CD4-positive, alpha-beta T cell treated with Interleukin-21 for 1 hour (primary cell): ENCODE results near the gene DGKH.
"Not testable (repeated sequence)": the region's sequence is repeated elsewhere in the genome, so short reads cannot be mapped to it uniquely, and the experiment has no call there.

Experiments
- DNase-seq: peaks from one replicate; pipeline ENCODE4 v3.0.0-alpha.2; 2020

The DGKH gene

DNA sequence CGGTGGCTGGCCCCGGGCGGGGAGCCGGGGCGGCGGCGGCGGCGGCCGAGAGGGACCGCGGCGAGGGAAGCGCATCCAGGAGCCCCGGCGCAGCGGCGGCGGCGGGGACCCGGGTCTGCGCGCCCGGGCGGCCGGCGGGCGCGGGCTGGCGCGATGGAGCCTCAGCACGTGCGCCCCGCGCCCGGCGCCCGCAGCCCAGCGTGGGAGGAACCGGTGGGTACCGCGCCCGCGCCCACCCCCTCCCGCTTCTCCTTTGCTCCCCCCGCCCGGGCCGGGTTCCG, 7.8 kb upstream of the DGKH start:
- DNase-seq: no peak

DNA sequence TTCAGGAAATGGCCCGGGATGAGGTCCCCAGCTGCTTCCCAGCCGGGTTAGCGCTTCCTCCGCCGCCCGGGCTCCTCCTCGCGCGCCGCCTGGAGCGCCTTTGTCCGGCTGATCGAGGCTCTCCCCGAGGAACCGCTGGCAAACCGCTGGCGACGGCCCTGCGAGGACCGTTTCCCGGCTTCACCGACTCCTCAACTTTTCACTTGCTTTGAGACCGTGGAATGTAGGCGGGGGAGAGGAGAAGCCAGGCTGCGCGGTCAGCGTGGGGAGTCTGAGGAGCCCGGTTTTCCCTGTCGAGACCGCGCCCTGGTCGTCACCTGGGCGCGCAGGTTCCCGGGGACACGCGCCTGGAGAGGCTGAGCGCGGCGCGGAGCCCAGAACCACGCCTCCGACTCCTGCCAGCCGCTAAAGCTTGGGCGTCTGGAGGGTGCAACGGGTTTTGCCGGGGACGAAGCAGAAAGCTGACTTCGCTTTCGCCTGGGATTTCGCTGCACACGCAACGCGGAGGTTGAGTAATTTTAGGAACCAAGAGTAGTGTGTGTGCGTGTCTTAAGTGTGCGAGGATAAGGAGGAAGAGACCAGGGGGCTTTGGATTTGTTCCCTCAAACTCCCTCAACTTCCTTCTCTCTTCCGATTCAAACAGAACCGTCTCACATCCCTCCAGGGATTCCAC, 7.3 kb upstream of the DGKH start:
- DNase-seq: peak; percentile 28

- DNase-seq: no peak
Measured at GRCh38 chr13:42041684-42042035, 6.8 kb upstream of the DGKH start.

- no peak for DNase-seq
Measured at GRCh38 chr13:42043676-42044075, 4.8 kb upstream of the DGKH start.

- no peak for DNase-seq
Measured at GRCh38 chr13:42046448-42046847, 2.0 kb upstream of the DGKH start.

DNA sequence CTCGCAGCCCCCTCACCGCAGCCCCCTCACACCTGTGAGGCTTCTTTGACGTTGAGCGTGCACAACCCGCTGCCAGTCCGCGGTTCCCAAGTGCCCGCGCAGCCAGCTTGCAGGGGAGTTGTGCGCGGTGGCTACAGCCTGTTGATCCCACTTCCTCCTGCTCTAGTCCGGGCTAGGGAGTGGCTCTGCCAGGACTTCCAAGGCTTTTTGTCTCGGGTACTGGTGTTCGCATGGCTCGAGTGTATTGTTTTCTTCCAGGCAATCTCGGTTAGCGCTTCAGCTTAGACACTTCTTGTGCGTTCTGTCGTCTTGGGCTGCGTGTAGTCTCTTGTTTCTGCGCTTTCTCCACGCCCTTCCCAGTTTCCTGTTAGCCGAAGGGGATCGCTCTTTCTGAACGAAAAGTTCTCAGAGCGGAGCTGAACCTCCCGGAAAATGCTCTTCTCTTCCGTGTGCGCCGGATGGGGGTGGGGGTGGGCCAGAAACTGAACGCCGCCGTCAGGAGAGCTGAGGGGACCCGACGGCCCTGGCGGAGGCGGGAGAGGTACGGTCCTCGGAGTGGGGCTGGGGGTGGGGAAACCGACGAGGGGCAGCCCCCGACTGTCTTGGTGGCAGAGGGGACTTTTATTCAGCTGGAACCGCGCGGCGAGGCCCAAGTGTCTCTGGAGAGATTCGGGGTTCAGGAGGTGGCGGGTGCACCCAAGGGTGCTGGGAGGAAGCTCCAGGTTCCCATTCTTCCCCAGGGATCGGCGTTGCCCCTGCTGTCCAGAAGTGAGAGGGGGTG, 697 bp upstream of the DGKH start:
- DNase-seq: peak; percentile 26

DNA sequence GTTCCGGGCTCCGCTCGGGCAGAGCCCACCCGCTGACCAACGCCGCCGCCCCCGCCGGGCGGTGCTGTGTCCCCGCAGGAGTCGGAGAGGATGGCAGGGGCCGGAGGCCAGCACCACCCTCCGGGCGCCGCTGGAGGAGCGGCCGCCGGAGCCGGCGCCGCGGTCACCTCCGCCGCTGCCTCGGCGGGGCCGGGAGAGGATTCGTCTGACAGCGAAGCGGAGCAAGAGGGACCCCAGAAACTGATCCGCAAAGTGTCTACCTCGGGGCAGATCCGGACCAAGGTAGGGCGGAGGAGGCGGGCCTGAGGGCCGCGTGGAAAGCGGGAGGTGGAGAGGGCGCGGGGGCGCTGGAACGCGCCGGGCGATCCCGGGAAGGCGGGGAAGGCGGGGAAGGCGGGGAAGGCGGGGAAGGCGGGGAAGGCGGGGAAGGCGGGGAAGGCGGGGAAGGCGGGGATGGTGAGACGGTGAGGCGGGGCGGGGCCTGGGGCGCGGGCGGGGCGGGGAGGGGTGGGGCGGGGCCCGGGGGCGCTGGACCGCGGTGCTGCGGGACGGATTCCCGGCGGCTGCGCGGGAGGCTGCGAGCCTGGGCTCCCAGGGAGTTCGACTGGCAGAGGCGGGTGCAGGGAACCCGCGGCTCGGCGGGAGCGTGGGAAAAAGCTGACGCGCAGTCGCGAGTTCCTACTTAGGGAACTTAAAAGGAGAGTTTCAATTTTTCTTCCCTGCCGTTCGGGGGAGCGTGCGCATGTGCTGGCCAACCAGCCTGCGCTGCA, 421 bp downstream of the DGKH start:
- DNase-seq: peak; percentile 65

DNA sequence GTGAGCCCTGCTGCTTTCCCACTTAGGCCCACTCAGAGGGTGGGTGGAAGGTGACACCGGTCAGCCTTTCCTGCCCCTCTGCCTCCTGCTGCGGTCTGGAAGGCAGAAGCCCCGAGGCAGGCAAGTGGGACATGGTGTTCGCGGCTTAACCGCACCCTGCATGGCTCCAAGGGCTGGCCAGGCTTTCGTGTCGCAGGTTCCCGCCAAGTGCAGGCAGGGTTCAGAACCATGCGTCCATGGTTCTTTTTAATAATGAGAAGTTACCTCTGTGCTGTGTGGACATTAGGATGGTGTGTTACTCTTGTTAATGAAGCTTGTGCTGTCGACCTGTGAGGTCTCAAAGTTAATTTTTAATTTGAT, 986 bp downstream of the DGKH start:
- DNase-seq: no peak

GRCh38 chr13:42054798-42055499, 6.5 kb downstream of the DGKH start:
- no peak for DNase-seq

DNA sequence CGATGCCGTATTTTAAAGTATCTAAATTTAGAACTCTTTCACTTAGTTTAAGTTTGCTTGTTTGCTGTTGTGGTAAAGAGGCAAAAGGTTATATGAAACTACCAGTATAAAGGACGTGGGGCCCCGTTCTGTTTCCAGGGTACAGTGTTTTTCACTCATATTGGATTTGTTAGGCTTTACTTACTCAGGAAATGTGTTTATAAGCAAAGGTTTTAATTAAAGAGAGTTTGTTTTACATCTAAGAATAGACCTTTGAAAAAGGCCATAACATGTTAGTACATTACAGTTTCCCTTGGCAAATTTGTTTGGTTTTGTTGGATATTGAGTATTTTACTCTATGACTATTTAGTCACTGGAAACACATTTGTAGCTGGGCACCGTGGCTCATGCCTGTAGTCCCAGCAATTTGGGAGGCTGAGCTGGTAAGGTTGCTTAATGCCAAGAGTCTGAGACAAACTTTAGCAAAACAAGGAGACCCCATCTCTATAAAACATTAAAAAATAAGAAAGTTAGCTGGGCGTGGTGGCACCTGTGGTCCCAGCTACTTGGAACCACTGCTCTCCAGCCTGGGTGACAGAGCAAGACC, 7.1 kb downstream of the DGKH start:
- DNase-seq: no peak

- no peak for DNase-seq
Measured at GRCh38 chr13:42056146-42056545, 7.7 kb downstream of the DGKH start.

- no peak for DNase-seq
Measured at GRCh38 chr13:42056583-42056982, 8.1 kb downstream of the DGKH start.

GRCh38 chr13:42057918-42058530, 9.6 kb downstream of the DGKH start:
- DNase-seq: no peak

DNA sequence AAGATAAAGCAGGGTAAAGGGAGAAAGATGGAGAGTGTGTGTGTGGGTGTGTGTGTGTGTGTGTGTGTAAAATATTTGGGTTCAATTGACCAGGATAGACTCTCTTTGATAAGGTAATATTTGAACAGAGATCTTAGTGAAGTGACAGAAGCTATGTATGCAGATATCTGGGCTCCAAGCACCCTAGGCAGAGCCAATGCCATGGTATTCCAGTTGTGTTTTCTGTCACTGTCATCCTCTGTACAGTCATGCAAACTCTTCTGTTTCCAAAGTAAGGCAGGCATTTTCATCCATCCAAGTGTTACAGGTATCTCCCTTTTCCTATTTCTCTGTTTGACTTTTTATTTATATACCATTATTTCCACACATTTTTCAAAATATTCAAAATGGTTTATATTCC, 13.5 kb downstream of the DGKH start:
- no peak for DNase-seq

DNA sequence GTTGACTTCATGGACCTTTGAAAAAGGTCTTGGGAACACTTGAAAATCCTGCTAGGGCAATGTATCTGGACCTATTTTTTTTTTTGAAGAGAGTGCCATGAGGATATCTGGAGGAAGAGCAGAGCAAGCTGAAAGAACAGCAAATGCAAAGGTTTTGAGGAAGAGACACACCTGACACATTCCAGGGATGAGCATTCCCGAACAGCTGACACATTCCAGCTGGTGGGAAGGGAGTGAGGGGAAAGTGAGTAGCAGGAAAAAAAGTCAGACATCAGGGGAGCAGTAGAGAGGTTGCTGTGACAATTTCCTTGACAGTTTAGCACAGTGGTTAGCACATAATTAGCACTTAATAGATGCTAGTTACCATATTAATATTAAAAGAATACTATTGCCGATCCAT, 14.7 kb downstream of the DGKH start:
- no peak for DNase-seq

DNA sequence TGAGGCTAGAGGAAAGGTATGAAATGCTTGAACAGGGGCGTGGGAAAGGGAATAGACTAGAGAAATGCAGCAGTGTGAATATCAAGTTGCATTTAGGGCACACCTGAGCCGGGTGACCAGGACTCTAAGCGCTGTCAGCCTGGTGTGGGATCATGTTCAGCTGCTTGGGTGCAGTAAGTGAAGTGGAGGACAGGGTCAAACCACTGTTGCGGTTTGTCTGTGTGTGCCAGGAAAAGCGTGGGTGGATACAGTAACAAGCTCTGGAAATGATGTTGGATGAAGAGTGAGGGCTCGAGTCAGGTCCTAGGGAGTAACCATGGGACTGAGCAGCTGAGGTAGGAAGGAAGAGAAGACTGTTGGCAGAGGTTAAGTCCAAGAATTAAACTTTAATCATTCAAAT, 15.8 kb downstream of the DGKH start:
- no peak for DNase-seq

DNA sequence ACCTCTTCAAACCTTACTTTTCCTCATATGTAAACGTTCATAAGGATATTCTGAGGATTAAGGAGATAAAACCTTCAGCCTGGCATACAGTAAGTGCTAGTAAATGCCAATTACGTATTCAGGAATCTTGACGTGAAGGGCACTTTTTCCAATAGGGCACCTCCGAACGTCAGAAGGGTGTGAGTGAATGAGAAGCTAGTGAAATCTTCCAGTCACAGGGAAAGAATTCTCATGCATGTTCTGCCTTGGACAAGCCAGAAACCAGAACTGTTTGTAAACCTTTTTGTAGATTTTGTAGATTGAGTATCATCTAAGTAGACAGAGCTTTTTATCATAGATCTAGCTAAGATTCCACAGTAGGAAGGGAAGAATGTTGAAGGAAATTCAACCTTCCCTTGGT, 16.5 kb downstream of the DGKH start:
- DNase-seq: no peak

DNA sequence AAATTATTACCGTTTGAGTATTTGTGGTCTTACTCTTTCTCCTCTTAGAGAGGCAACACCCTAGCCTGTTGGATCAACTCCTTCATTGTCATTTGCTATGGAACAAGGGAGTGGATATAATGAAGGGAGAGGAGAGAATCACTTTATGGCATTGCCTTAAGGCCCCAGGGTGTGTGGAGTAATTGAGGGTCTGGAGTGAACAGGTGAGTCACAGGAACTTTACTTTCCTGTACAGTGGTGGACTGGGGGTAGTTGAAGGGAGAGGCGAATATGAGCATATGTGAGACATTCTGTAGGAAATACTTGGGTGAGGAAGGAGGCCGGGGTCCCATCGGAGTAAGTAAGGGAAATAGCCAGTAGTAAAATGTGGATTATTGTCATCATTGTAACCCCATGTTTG, 17.0 kb downstream of the DGKH start:
- DNase-seq: no peak

DNA sequence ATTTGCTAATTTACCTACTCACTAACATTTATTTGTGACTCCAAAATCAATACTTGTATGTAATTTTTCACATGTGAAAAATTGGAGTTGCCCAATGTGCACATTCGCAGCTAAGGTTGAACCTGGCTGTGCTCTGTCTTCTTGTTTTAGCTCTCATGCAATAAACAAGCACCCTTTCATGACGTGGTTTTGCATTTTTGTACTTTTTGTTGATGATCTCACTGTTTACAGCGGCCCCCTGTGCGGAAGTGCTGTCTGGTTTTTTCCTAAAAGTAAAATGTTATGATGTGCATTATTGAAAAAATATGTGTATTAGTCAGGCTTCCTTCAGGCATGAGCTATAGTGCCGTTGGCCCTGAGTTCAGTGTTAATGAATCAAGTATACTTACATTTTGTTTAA, 18.1 kb downstream of the DGKH start:
- DNase-seq: no peak

DNA sequence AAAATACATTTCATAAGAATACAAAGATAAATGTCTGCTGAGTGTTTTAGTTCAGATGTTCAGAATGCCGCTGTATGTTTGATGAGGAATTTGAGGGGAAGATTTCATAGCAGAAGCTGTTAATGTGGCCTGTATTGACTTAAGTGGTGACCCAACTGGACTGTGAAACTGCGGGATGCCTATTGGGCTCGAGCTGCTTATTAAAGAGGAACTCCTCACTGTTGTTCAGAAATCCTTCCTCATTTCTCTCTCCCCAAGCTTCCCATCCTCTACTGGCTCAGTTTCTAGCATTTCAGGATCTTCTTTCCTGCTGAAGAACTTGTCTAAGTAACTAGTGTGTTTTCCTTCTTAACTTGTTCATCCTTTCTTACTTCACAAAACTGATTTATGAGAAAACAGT, 20.4 kb downstream of the DGKH start:
- DNase-seq: no peak

DNA sequence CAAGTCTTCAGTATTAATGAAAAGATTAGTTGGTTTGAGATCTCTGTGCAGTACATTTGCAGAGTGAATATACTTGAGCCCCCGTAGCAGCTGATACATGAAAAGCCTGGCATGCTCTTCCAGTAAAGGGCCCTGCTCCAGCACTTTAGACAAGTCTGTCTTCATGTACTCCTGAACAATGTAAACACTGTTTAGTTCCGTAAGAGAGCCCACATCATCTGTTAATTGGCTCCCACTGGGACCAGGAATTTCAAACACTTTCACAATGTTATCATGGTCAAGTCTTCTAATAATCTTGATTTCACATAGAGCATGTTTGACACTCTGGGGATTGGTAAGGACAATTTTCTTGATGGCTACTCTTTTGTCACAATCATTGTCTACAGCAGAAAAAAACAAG, 22.2 kb downstream of the DGKH start:
- DNase-seq: not testable (repeated sequence)

DNA sequence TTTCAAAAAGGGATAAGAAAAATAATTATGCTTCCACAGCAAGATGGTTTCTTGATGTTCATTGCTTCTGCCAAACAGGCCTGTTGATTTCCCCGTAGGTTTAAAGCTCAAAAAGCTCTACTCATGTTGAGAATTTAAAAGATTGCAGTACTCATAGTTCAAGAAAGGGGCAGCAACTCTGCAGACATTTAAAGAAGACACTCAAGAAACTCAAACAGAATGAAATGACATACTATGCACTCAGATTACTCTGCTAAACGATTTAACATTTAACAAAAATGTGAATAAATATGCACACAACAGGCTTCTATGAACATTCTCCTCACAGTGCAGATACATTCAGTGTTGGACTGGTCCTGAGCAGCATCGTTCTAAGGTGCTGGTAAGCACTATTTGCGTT, 22.7 kb downstream of the DGKH start:
- DNase-seq: not testable (repeated sequence)
